Neural progenitor cell (in vitro differentiated cells): ENCODE data around the gene PRKAG2. TPM values are rescaled to one million over a fixed set of nuclear protein-coding genes. Genes with fewer than 3 reads are reported as not detected.

Experiments used
- DNase-seq: peaks from one replicate; pipeline ENCODE4 v3.0.0-alpha.2; 2016; ENCODE audit warnings: low spot score
- H2AFZ ChIP-seq: fragments of 200-600 bp; sonication (generic); replicated peaks from 2 replicates; pipeline ENCODE4 v1.6.1; 2016; ENCODE audit warnings: antibody characterized with exemption
- H3F3A ChIP-seq: fragments of 200-600 bp; sonication (generic); 2 replicates; pipeline ENCODE4 v1.6.1; 2016; ENCODE audit warnings: antibody characterized with exemption, low read depth
- H3K27ac ChIP-seq: fragments of 200-600 bp; sonication (generic); 2 replicates; pipeline ENCODE4 v1.5.1; 2016; ENCODE audit warnings: mild to moderate bottlenecking
- H3K27me3 ChIP-seq: fragments of 200-600 bp; sonication (generic); 2 replicates; pipeline ENCODE4 v1.6.1; 2016; ENCODE audit warnings: mild to moderate bottlenecking, moderate library complexity
- H3K36me3 ChIP-seq: fragments of 200-600 bp; sonication (generic); 2 replicates; pipeline ENCODE4 v1.5.1; 2016
- H3K4me1 ChIP-seq: fragments of 200-600 bp; sonication (generic); 2 replicates; pipeline ENCODE4 v1.6.1; 2016; ENCODE audit warnings: mixed run types
- H3K4me2 ChIP-seq: fragments of 200-600 bp; sonication (generic); 2 replicates; pipeline ENCODE4 v1.6.1; 2016
- H3K4me3 ChIP-seq: fragments of 200-600 bp; sonication (generic); 2 replicates; pipeline ENCODE4 v1.5.1; 2016
- H3K79me2 ChIP-seq: fragments of 200-600 bp; sonication (generic); 2 replicates; pipeline ENCODE4 v1.6.1; 2016; ENCODE audit warnings: low read depth
- H3K9ac ChIP-seq: fragments of 200-600 bp; sonication (generic); 2 replicates; pipeline ENCODE4 v1.6.1; 2016
- H3K9me3 ChIP-seq: fragments of 200-600 bp; sonication (generic); 2 replicates; pipeline ENCODE4 v1.5.1; 2016; ENCODE audit warnings: low read depth
- H4K20me1 ChIP-seq: fragments of 200-600 bp; sonication (generic); 2 replicates; pipeline ENCODE4 v1.6.1; 2016; ENCODE audit warnings: low read depth
- H3K27ac Mint-ChIP-seq: 3 replicates; pipeline ENCODE4 v1.8.0; 2021; ENCODE audit warnings: mixed read lengths
- H3K27me3 Mint-ChIP-seq: 2 replicates; pipeline ENCODE4 v1.8.0; 2022; ENCODE audit warnings: low read depth, mild to moderate bottlenecking, inconsistent platforms, moderate library complexity, mixed read lengths; ENCODE audit not compliant: insufficient read depth
- H3K36me3 Mint-ChIP-seq: 3 replicates; pipeline ENCODE4 v1.8.0; 2021; ENCODE audit warnings: mixed read lengths
- H3K4me1 Mint-ChIP-seq: 3 replicates; pipeline ENCODE4 v1.8.0; 2021; ENCODE audit warnings: mixed read lengths
- H3K4me3 Mint-ChIP-seq: 3 replicates; pipeline ENCODE4 v1.8.0; 2021; ENCODE audit warnings: mild to moderate bottlenecking, moderate library complexity, mixed read lengths
- H3K9me3 Mint-ChIP-seq: 3 replicates; pipeline ENCODE4 v1.8.0; 2020; ENCODE audit warnings: mixed read lengths
- EZH2 ChIP-seq: fragments of 200-600 bp; sonication (generic); IDR thresholded peaks from 2 replicates; pipeline ENCODE4 v1.6.1; 2017; ENCODE audit warnings: antibody characterized with exemption, mild to moderate bottlenecking, moderate library complexity
- EZH2phosphoT487 ChIP-seq: fragments of 200-600 bp; sonication (generic); IDR thresholded peaks from 2 replicates; pipeline ENCODE4 v1.6.1; 2017; ENCODE audit warnings: antibody characterized with exemption
- total RNA-seq: library from RNA; depleted of rRNA; stranded (reverse); fragments of >200 nt; gene quantifications from 2 replicates; pipeline ENCODE4 v1.2.3, GENCODE V29; 2015; ENCODE audit warnings: low replicate concordance
- TF ChIP-seq, protein P1 (sequence below): fragments of 200-600 bp; sonication (generic); IDR thresholded peaks from 2 replicates; pipeline ENCODE4 v1.5.1; 2017; ENCODE audit warnings: antibody characterized with exemption, mild to moderate bottlenecking

Gene PRKAG2
- total RNA-seq, 1 donor from 2014 or later = 11.4 TPM

DNA sequence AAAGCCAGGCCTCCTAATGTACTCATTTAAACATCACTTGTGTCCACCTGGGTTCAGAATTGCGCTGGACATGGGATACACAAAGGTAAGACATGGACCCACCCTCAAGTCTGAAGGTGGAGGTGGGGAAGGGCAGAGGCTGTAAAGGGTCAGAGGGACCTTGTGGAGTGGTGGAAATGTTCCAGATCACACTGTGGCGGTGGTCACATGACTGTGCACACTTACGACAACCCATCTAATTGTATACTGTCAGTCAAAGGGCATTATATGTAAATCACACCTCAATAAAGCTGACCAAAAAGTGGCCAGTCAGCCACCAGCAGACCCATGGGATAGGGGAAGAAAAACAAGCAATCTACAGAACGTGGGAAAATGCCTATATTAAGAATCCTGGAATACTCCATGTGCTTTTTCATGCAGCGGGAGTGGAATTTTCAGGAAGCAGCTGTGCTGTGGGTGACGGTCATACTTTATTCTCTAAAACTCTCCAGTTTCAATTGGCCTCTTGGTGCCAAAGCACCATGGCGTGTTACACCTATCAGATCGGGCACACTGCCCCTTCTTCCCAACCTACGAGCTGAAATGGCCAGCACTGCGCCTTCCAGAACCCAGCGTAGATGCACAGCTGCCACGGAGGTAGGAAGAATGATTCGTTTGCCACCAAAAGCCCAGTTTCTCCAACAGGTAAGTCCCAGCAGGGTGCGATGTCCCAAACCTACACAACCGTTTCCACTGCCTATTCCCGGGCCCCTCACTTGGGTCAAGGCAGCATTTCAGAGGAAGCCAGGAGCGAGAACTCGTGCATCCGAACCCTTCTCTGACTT lies 69.8 kb downstream of the PRKAG2 start:
- Mint-ChIP-seq H3K4me3 (no peak overlapping the region), H3K4me1 (peaks cover 10% of the 10 kb centered on the region), H3K27me3 (peaks cover 6% of the 10 kb centered on the region), H3K27ac (no peak overlapping the region), H3K9me3 (no peaks in the 10 kb centered on the region), H3K36me3 (no peaks in the 10 kb centered on the region)
- no peak for DNase-seq
- no peak overlapping the region for H3K4me2 ChIP-seq
- no peak overlapping the region for H3K9ac ChIP-seq
- H3K4me3 ChIP-seq = no peak overlapping the region
- H3K27ac ChIP-seq = no peak overlapping the region
- no peaks in the 10 kb centered on the region for H3K4me1 ChIP-seq
- H3K27me3 ChIP-seq = no peaks in the 10 kb centered on the region
- H4K20me1 ChIP-seq = no peaks in the 10 kb centered on the region
- no peak for TF ChIP-seq EZH2
- TF ChIP-seq, protein P1, sequence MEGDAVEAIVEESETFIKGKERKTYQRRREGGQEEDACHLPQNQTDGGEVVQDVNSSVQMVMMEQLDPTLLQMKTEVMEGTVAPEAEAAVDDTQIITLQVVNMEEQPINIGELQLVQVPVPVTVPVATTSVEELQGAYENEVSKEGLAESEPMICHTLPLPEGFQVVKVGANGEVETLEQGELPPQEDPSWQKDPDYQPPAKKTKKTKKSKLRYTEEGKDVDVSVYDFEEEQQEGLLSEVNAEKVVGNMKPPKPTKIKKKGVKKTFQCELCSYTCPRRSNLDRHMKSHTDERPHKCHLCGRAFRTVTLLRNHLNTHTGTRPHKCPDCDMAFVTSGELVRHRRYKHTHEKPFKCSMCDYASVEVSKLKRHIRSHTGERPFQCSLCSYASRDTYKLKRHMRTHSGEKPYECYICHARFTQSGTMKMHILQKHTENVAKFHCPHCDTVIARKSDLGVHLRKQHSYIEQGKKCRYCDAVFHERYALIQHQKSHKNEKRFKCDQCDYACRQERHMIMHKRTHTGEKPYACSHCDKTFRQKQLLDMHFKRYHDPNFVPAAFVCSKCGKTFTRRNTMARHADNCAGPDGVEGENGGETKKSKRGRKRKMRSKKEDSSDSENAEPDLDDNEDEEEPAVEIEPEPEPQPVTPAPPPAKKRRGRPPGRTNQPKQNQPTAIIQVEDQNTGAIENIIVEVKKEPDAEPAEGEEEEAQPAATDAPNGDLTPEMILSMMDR = no peak
- no peak for TF ChIP-seq EZH2phosphoT487
- H3K36me3 ChIP-seq = no peaks in the 10 kb centered on the region
- no peaks in the 10 kb centered on the region for H3K9me3 ChIP-seq
- H3F3A ChIP-seq = no peaks in the 10 kb centered on the region
- H2AFZ ChIP-seq = no peak overlapping the region
- H3K79me2 ChIP-seq = no peaks in the 10 kb centered on the region

DNA sequence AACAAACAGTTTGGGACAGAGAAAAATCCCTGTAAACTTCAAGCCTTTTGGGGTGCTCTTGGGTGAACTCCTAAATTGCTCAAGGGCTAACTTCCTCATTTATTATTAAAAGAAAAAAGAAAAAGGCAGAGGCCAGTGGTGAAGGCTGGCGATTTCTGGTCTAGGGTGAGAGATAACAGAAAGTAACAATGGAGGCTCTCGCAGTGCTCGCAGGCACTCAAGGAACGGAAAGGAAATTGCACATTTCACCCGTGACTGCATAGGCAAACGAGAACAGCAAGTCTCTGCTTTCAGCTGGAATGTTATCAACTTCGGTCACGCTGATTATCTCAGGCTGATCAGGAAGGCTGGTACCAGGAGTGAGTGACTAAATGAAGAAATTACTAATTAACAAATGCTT lies 70.7 kb downstream of the PRKAG2 start:
- Mint-ChIP-seq H3K36me3 (no peaks in the 10 kb centered on the region), H3K9me3 (no peaks in the 10 kb centered on the region), H3K27me3 (peaks cover 6% of the 10 kb centered on the region), H3K4me3 (no peak overlapping the region), H3K4me1 (peaks cover 10% of the 10 kb centered on the region), H3K27ac (no peak overlapping the region)
- Histone ChIP-seq H3K27me3 (no peaks in the 10 kb centered on the region), H3K9ac (no peak overlapping the region), H3K9me3 (no peaks in the 10 kb centered on the region), H3K4me3 (no peak overlapping the region), H2AFZ (no peak overlapping the region), H3K4me1 (no peaks in the 10 kb centered on the region), H3F3A (no peaks in the 10 kb centered on the region), H4K20me1 (no peaks in the 10 kb centered on the region), H3K79me2 (no peaks in the 10 kb centered on the region), H3K36me3 (no peaks in the 10 kb centered on the region), H3K27ac (no peak overlapping the region), H3K4me2 (no peak overlapping the region)
- DNase-seq = no peak
- TF ChIP-seq EZH2 = no peak
- TF ChIP-seq, protein P1 = no peak
- no peak for TF ChIP-seq EZH2phosphoT487

DNA sequence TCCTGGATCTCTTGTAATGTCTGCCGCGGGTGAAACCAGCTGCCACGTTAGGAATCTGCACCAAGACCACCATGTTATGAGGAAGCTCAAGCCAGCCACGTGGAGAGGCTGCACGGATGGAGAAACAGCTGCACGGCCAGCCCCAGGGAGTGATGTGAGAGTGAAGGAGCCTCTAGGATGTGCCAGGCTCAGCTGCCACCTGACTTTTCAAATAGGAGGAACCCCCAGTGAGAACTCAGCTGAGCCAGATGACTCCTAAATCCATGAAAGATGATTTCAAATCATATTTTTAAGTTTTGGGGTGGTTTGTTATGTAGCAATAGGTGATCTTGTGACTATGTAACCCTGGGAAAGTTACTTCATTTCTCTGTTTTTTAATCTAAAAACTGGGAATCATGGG lies 71.7 kb downstream of the PRKAG2 start:
- peaks cover 10% of the 10 kb centered on the region for H3K4me1 Mint-ChIP-seq
- no peak overlapping the region for H3K4me3 Mint-ChIP-seq
- Histone ChIP-seq H3K36me3 (no peaks in the 10 kb centered on the region), H4K20me1 (no peaks in the 10 kb centered on the region), H3K27me3 (no peaks in the 10 kb centered on the region), H2AFZ (no peak overlapping the region), H3K9me3 (no peaks in the 10 kb centered on the region), H3K4me3 (no peak overlapping the region), H3K4me1 (no peaks in the 10 kb centered on the region), H3K27ac (no peak overlapping the region), H3F3A (no peaks in the 10 kb centered on the region), H3K9ac (no peak overlapping the region), H3K79me2 (no peaks in the 10 kb centered on the region), H3K4me2 (no peak overlapping the region)
- H3K9me3 Mint-ChIP-seq = no peaks in the 10 kb centered on the region
- H3K27me3 Mint-ChIP-seq = peaks cover 6% of the 10 kb centered on the region
- TF ChIP-seq EZH2 (no peak), EZH2phosphoT487 (no peak)
- TF ChIP-seq, protein P1 = no peak
- no peak for DNase-seq
- H3K27ac Mint-ChIP-seq = no peak overlapping the region
- no peaks in the 10 kb centered on the region for H3K36me3 Mint-ChIP-seq
